Kidney epithelial cell (primary cell): ENCODE results near the gene ERC2. TPM values are rescaled to one million over a fixed set of nuclear protein-coding genes. Genes with fewer than 3 reads are reported as not detected.

Source experiments
- DNase-seq: peaks from one replicate; pipeline ENCODE4 v3.0.0-alpha.2; 2010; ENCODE audit warnings: low read depth
- H3K27me3 ChIP-seq: 2 replicates; pipeline ENCODE4 v1.6.0; 2011; ENCODE audit warnings: low read length; ENCODE audit not compliant: control insufficient read depth, insufficient read depth
- H3K36me3 ChIP-seq: 2 replicates; pipeline ENCODE4 v1.5.1; 2011; ENCODE audit warnings: low read length; ENCODE audit not compliant: control insufficient read depth, insufficient read depth
- H3K4me3 ChIP-seq: 2 replicates; pipeline ENCODE4 v1.5.1; 2011; ENCODE audit warnings: low read depth, mild to moderate bottlenecking, control low read depth, low read length
- total RNA-seq: library from RNA; depleted of rRNA; stranded (reverse); fragments of >200 nt; gene quantifications from 2 replicates; pipeline ENCODE4 v1.2.3, GENCODE V29; 2015
- TF ChIP-seq, protein P1 (sequence below): IDR thresholded peaks from 2 replicates; pipeline ENCODE4 v1.5.1; 2011; ENCODE audit warnings: mild to moderate bottlenecking, moderate library complexity, low read length, control low read depth, inconsistent platforms; ENCODE audit not compliant: insufficient read depth, poor library complexity, severe bottlenecking

The ERC2 gene
- total RNA-seq, 1 donor from 2014 or later: 17.0 TPM

DNA sequence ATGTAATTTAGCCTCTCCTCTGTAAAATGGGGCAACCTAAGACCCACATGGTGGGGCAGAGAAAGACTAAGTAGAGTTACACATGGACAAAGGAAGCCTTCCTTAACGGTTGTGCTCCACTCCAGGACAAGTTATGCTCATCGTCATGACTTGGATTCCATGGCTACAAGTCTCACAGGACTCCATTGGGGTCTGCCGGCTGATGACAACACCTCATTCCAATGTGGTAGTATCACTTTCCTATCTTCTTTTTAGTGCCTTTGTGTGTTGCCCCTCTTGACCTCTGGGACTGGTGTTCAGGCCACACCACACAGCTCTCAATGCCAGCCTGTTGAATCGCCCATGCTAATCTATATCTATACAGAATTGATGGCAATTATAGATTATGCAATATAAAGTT is 799.9 kb downstream of the ERC2 start:
- Histone ChIP-seq H3K27me3 (no peaks in the 10 kb centered on the region), H3K4me3 (no peak overlapping the region), H3K36me3 (no peaks in the 10 kb centered on the region)
- DNase-seq: no peak
- TF ChIP-seq, protein P1, sequence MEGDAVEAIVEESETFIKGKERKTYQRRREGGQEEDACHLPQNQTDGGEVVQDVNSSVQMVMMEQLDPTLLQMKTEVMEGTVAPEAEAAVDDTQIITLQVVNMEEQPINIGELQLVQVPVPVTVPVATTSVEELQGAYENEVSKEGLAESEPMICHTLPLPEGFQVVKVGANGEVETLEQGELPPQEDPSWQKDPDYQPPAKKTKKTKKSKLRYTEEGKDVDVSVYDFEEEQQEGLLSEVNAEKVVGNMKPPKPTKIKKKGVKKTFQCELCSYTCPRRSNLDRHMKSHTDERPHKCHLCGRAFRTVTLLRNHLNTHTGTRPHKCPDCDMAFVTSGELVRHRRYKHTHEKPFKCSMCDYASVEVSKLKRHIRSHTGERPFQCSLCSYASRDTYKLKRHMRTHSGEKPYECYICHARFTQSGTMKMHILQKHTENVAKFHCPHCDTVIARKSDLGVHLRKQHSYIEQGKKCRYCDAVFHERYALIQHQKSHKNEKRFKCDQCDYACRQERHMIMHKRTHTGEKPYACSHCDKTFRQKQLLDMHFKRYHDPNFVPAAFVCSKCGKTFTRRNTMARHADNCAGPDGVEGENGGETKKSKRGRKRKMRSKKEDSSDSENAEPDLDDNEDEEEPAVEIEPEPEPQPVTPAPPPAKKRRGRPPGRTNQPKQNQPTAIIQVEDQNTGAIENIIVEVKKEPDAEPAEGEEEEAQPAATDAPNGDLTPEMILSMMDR: no peak

DNA sequence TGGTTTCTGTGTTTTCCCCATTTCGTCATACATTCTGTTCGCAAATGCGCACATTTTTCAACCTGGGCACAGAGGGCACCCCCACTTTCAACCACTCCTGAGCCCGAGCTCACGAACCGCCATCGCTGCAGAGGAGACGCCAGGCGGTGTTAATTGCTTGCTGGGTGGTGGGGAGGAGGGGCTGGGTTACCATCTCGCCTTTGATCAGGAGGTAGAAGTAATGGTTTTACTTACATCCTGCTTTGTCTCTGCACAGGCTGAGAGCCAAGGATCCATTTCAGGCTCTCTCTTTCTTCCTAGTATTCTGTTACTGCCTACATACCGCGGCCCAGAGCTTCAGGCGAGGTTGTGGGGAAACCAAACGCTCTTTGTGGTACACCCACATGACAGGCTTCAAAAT is 803.9 kb downstream of the ERC2 start:
- no peak overlapping the region for H3K4me3 ChIP-seq

DNA sequence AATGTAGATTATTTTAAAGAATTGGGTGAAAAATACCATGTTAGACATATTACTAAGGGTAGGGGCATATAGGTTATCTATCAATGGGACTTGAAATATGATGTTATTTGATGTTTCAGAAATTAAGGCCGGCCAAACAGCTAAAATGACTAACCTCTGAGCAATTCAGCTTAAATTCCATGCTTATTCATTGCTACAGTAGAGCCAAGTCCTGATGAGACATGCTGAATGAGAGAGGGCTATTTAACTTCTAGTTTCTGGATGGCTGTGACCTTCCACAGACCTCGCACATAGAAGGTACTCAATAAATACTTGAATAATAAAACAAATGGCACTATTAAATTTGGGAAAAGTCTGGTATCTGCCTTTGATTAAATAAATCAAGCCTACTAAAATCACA is 805.6 kb downstream of the ERC2 start:
- DNase-seq: no peak
- TF ChIP-seq, protein P1: no peak
- no peak overlapping the region for H3K4me3 ChIP-seq
- no peaks in the 10 kb centered on the region for H3K27me3 ChIP-seq
- no peaks in the 10 kb centered on the region for H3K36me3 ChIP-seq

More for the DNA sequence above, 803.9 kb downstream of the ERC2 start:
- TF ChIP-seq, protein P1: no peak
- no peak for DNase-seq
- Histone ChIP-seq H3K27me3 (no peaks in the 10 kb centered on the region), H3K36me3 (no peaks in the 10 kb centered on the region)

DNA sequence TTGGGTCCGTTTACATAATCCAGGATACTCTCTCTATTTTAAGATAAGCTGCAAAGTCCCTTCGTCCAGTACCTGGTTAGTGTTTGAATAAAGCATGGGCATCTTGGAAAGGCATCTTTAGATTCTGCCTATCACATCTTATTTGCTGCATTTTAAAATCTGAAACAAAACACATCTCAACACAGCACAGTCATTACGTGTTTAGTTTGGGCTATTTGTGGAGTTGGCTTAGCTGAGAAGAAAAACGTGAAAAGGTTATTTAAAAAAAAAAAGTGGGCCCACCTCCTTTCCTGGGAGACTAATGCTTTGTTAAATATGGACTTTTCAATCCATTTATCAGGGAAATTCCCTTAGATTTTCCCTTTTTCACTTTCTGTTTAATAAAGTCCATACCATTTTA is 806.7 kb downstream of the ERC2 start:
- H3K36me3 ChIP-seq: no peaks in the 10 kb centered on the region
- TF ChIP-seq, protein P1: no peak
- no peak overlapping the region for H3K4me3 ChIP-seq
- DNase-seq: no peak
- H3K27me3 ChIP-seq: no peaks in the 10 kb centered on the region

DNA sequence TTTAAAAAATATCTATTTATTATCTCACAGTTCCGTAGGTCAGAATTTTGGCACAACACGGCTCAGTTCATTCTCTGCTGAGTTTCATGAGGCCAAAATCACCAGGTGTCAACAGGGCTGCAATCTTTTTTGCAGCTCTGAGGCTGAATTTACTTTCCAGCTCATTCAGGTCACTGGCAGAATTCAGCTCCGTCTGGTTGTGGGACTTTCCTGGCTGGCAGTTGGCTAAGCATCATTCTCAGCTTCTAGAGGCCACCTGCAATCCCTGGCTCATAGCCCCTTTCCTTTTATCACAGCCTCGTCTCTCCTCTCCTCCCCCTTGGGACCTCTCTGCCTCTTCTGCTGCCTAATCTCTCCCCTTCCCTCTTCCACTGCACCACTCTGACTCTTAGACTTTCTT is 807.1 kb downstream of the ERC2 start:
- TF ChIP-seq, protein P1: no peak
- Histone ChIP-seq H3K36me3 (no peaks in the 10 kb centered on the region), H3K27me3 (no peaks in the 10 kb centered on the region), H3K4me3 (no peak overlapping the region)
- DNase-seq: no peak

DNA sequence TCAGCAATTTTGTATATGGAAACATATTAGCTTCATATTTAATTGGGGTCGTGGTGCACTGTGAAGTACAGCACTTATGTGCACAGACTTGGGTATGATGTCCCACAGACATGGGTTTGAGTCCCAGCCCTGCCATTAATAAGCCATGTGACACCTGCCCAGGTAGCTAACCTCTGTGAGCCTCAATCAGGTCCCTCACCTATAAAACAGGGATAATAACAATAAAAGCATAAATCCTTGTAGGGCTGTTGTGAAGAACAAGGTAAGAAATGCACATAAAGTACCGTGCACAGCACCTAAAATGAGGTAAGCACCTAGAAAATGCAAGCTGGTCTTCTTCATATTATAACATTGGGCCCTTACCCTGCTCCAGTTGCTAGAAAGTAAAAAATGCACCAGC is 807.6 kb downstream of the ERC2 start:
- no peak for DNase-seq
- H3K27me3 ChIP-seq: no peaks in the 10 kb centered on the region
- TF ChIP-seq, protein P1: no peak

More for the DNA sequence above, 807.6 kb downstream of the ERC2 start:
- Histone ChIP-seq H3K36me3 (no peaks in the 10 kb centered on the region), H3K4me3 (no peak overlapping the region)
